Esophagus squamous epithelium (tissue), 4 donors: ENCODE measurements around the gene RAX2.

Experiments
- CTCF ChIP-seq, 6 experiments: fragments of 450-650 bp in 4 of 6; fragments of 200-600 bp in 2 of 6; sonication (generic) in 2 of 6; IDR thresholded peaks; one replicate each; pipeline ENCODE4 v1.5.1; 2016 to 2019; ENCODE audit warnings: antibody characterized with exemption in 6 of 6, mild to moderate bottlenecking in 4 of 6, moderate library complexity in 4 of 6
- POLR2A ChIP-seq, 4 donors: fragments of 450-650 bp; IDR thresholded peaks; one replicate each; pipeline ENCODE4 v1.6.1; 2017; ENCODE audit warnings: antibody characterized with exemption in 4 of 4, mild to moderate bottlenecking in 4 of 4, moderate library complexity in 3 of 4

- no peak for TF ChIP-seq CTCF (IDR thresholded peaks at IDR 0.05)
- TF ChIP-seq POLR2A (IDR thresholded peaks at IDR 0.05), result no peak
Measured at GRCh38 chr19:3821156-3821555, 49.1 kb upstream of the RAX2 start.
